Vagina (tissue), 2 donors: ENCODE results near the gene POLR2J2. TPM values are rescaled to one million over a fixed set of nuclear protein-coding genes. Genes with fewer than 3 reads are reported as not detected.
"Not testable (repeated sequence)": the region's sequence is repeated elsewhere in the genome, so short reads cannot be mapped to it uniquely, and the experiment has no call there.

ENCODE experiments used
- DNase-seq, 2 donors: peaks; one replicate each; pipeline ENCODE4 v3.0.0-alpha.2; 2017; ENCODE audit errors: extremely low spot score in 2 of 2
- H3K27ac ChIP-seq: fragments of 200-600 bp; sonication (generic); one replicate; pipeline ENCODE4 v1.5.1; 2019
- H3K27me3 ChIP-seq: fragments of 200-600 bp; sonication (generic); one replicate; pipeline ENCODE4 v1.5.1; 2019
- H3K36me3 ChIP-seq, 2 donors: fragments of 200-600 bp; sonication (generic); one replicate each; pipeline ENCODE4 v1.5.1; 2017 to 2019
- H3K4me1 ChIP-seq: fragments of 200-600 bp; sonication (generic); one replicate; pipeline ENCODE4 v1.5.1; 2019
- H3K4me3 ChIP-seq, 2 donors: fragments of 200-600 bp; sonication (generic); 1 replicate in 1 of 2; 2 replicates in 1 of 2; pipeline ENCODE4 v1.5.1; 2016 to 2019
- H3K9me3 ChIP-seq: fragments of 200-600 bp; sonication (generic); one replicate; pipeline ENCODE4 v1.5.1; 2019
- POLR2AphosphoS5 ChIP-seq, 2 donors: sonication (generic); formaldehyde crosslinking; IDR thresholded peaks; one replicate each; pipeline ENCODE4 v1.9.0; 2017; ENCODE audit warnings: antibody characterized with exemption in 2 of 2, mild to moderate bottlenecking in 2 of 2, low read depth in 1 of 2; ENCODE audit not compliant: insufficient read depth in 1 of 2
- intact Hi-C: fragments of 100-400 bp; cut with DNase I; formaldehyde crosslinking; loops from one replicate; pipeline ENCODE4 v1.15.1; 2023
- total RNA-seq: library from RNA; depleted of rRNA; stranded (reverse); fragments of >200 nt; gene quantifications from one replicate; pipeline ENCODE4 v1.2.3, GENCODE V29; 2016

Gene POLR2J2
- 2.2 TPM for total RNA-seq

DNA sequence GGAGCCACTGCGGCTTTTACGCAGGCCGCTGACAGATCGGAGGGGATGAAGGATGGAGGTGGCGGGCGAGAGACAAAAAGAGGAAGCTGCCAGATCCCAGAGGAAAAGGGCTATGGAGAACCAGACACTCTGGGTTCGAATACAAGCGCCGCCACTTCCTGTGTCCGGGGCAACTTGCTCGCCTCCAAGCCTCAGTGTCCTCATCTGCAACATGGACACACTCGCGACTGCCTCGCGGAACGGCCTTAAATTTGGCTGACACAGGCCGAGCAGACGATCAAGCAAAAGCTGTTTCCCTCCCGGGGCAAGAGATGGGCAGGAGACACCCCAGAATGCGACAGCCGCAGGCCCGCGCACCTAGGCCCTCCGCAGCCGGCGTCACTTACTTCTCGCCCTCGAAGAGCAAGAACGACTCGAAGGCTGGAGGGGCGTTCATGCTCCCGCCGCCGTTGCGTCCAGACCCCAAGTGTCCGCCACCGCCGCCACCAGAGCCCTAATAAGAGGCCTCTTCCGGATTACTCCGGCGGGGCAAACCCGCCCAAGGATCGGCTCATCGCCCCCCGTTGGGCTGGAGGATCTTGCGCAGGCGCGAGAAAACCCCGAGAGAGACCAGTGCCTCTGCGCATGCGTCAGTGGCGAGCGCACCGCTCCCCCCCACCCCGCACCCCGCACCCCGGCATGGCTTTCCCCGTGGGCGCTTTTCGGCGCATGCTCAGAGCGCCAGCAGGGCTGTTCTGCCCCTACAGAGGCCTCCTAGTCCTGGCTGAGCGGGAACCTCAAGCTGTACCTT, at the start of gene POLR2J2:
Gene POLR2J2 (minus strand): TSS at position 498 of the 790 bp plus-strand sequence. CDS start 62 bp downstream, at position 436.
- H3K4me1 ChIP-seq, H3K27ac ChIP-seq, H3K27me3 ChIP-seq, H3K9me3 ChIP-seq, H3K36me3 ChIP-seq, intact Hi-C loops: not testable (repeated sequence)
- peak within 1 kb of the TSS; percentile 39 to 46 for H3K4me3 ChIP-seq
- peak in 1 of 2 donors; percentile 79 for DNase-seq
- TF ChIP-seq POLR2AphosphoS5 (IDR thresholded peaks at IDR 0.05; ENCODE audit: insufficient read depth in 1 of 2, low read depth in 1 of 2): peak in 1 of 2 donors; percentile 46

DNA sequence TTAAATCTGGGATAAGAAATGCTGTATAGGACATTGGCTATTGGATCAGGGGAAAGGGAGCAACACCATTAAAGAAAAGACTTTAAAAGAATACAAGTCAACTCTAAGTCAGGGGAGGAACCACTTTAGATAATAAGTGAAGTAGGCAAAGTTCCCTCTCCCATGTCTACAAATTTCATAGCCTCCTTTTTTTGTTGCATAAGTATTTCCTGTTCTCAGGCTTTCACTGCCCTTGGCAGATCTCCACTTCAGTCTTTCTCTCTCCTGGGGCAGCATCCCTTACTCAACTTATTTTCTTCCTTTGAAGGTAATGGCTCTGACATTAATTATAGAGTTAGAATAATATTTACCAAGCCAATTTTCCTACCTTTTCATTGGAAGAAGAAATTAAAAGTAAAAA, 47.0 kb upstream of the POLR2J2 start:
- H3K4me3 ChIP-seq, H3K9me3 ChIP-seq, H3K4me1 ChIP-seq, H3K36me3 ChIP-seq, H3K27me3 ChIP-seq, intact Hi-C loops, H3K27ac ChIP-seq, DNase-seq: not testable (repeated sequence)

DNA sequence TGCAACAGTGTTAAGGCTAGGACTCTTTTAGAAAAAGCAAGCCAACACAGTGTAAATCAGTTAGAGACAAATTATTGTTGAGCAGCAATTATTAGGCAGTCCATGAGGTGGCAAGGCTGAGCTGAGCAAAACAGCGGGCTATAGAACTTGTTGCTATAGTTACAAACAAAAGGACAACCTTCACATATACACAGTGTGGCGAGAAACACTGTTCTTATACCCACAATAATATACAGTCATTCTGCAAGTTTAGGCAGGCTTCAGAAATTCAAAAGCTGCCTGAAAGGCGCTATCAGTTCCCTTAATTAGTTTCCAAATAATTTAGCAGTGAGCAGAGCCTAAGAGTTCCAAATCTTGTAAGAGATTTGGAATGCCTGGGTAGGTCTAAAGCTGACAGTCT, 44.3 kb upstream of the POLR2J2 start:
- H3K4me3 ChIP-seq, intact Hi-C loops, H3K9me3 ChIP-seq, DNase-seq, H3K27ac ChIP-seq, H3K4me1 ChIP-seq, H3K36me3 ChIP-seq, H3K27me3 ChIP-seq: not testable (repeated sequence)

- H3K27me3 ChIP-seq, H3K36me3 ChIP-seq, DNase-seq, H3K9me3 ChIP-seq, H3K27ac ChIP-seq, H3K4me1 ChIP-seq, intact Hi-C loops, H3K4me3 ChIP-seq: not testable (repeated sequence)
These were observed 43.5 kb upstream of the POLR2J2 start for GRCh38 chr7:102714774-102715522.

- H3K4me3 ChIP-seq, H3K4me1 ChIP-seq, H3K36me3 ChIP-seq, H3K9me3 ChIP-seq, H3K27ac ChIP-seq, H3K27me3 ChIP-seq, DNase-seq, intact Hi-C loops: not testable (repeated sequence)
These were observed 42.2 kb upstream of the POLR2J2 start for GRCh38 chr7:102713691-102714080.

- H3K9me3 ChIP-seq, intact Hi-C loops, H3K27me3 ChIP-seq, H3K27ac ChIP-seq, H3K4me1 ChIP-seq, H3K4me3 ChIP-seq, H3K36me3 ChIP-seq, DNase-seq: not testable (repeated sequence)
These were observed 41.7 kb upstream of the POLR2J2 start for GRCh38 chr7:102713011-102713690.

DNA sequence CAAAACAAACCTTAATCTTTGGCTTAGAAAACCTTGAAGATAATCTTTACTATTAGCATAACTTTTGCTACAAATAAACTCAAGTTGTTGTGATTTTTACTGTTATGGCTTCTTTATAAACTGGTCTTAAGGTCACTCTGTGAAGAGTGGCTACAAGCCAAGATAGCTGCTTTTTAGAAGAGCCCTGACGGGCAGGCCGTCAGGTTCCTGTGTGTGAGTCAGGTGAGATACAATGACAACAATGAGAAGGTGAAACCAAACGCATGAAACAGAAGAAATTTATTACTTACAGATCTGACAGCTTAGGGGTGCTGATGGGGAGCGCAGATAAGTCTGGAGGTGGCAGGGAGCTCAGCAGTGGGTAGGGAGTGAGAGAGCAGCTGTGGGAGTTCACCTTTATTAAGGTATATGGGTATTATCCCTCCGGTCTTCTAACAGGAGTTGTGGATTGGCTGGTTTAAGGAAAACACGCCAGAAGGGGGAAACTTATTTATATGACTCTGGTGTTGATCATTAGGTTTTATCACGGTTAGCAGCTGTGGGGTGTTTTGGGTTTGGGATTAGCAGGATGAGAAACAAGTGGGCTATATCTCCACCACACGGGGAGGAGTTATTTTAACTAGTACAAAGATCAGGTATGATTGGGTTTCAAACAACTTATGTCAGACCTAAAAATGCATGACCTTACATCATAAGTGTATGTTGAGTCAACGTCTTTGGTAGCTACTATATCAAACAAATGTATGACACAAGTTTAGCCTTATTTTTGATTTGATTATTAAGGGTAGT, 27.7 kb upstream of the POLR2J2 start:
- H3K4me3 ChIP-seq, intact Hi-C loops, H3K27ac ChIP-seq, H3K9me3 ChIP-seq, H3K27me3 ChIP-seq, DNase-seq, H3K36me3 ChIP-seq, H3K4me1 ChIP-seq: not testable (repeated sequence)

DNA sequence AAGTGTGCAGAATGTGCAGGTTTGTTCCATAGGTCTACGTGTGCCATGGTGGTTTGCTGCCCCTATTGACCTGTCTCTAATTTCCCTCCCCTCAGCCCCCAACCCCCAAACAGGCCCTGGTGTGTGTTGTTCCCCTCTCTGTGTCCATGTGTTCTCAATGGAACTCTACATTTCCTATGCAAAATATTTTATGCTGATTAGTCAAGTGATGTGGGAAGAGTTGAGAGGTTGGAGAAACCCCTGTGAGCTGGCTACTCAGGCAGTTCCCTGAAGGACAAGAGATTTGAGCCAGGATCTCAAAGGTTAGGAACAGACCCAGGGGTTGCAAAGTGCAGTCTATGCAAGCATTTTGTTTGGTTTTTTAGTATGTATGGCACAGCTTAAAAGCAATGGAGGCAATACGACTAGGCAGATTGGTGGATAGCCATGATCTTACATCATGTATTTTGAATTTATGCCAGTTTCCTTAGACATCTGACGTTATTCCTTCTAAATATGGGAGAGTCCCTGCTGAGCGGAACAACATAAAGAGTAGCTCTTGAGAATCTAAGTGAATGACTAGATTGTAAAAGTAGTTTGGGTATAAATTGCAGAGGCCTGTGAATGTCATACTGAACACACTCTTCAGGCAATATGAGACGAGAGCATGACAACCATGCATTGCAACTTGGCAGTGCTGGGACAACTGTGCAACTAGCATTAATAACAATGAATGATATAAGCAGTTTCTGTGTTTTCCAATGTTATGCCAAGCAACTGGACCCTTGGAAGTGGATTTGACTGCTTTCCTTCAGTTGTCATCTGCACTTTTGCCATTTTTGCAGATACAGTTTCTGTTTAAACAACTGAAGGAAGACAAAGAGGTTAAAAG, 26.4 kb upstream of the POLR2J2 start:
- H3K27me3 ChIP-seq, intact Hi-C loops, H3K36me3 ChIP-seq, DNase-seq, H3K4me1 ChIP-seq, H3K4me3 ChIP-seq, H3K27ac ChIP-seq, H3K9me3 ChIP-seq: not testable (repeated sequence)

DNA sequence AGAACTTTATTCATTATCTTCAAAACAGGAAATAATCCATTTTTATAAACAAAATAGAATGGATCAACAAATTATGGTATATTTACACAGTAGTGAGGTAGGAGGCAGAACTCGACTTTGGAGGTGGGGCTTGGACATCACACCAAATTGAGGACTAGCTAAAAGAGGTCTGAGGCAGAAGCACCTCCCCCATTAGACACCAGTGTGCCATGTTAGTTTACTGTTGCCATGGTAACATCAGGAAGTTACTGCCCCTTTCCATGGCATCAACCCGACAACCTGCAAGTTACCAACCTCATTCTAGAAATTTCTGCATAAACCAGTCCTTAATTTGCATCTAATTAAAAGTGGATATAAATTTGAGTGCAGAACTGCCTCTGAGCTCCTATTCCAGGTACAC, 24.5 kb upstream of the POLR2J2 start:
- H3K4me3 ChIP-seq, H3K27me3 ChIP-seq, intact Hi-C loops, H3K27ac ChIP-seq, H3K9me3 ChIP-seq, H3K4me1 ChIP-seq, H3K36me3 ChIP-seq, DNase-seq: not testable (repeated sequence)

DNA sequence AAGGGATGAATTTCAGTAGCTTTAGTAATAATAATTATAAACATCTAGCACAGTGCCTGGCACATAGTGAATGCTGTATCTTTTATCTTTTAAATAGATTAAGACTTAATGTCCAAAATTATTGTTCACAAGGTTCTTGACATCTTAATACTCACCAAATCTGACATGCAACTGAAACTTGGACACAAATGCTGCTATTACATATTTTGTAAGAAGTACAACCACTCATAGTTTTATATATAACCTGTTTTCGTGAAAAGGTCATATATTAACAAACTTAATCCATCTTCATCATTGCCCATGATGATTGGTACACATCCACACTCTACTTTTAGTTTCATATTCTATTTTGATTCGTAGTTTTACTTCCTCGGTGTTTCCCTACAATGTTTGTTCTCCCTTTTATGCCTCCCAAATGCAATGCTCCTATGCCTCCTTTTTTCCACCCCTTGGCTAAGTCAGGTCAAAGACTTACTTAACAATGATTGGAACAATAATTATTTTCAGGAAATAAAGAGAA, 23.6 kb upstream of the POLR2J2 start:
- H3K27me3 ChIP-seq, H3K36me3 ChIP-seq, H3K27ac ChIP-seq, H3K4me1 ChIP-seq, H3K4me3 ChIP-seq, intact Hi-C loops, DNase-seq, H3K9me3 ChIP-seq: not testable (repeated sequence)

DNA sequence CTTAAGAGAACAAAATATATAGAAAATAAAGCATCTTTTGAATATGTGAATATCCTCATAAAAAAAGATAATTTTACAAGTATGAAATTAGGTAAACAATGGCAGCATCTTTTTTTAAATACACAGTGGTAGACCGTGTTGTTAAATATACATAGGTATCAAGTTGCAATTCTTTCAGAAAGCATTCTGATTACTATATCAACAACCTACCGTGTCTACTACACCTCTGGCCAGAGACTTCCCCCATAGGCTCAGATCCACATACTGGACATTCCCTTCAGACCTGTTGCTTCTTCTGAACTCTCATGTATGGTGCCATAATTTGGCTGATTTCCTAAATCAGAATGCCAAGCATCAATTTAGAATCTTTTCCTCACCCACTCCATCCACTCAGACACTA, 22.5 kb upstream of the POLR2J2 start:
- H3K27ac ChIP-seq, H3K36me3 ChIP-seq, H3K4me1 ChIP-seq, H3K4me3 ChIP-seq, DNase-seq, H3K27me3 ChIP-seq, intact Hi-C loops, H3K9me3 ChIP-seq: not testable (repeated sequence)

GRCh38 chr7:102690602-102691001, 19.1 kb upstream of the POLR2J2 start:
- intact Hi-C loops, H3K27me3 ChIP-seq: not testable (repeated sequence)

More at GRCh38 chr7:102690602-102691001, 19.1 kb upstream of the POLR2J2 start:
- H3K27ac ChIP-seq, H3K4me3 ChIP-seq, H3K4me1 ChIP-seq, DNase-seq, H3K9me3 ChIP-seq, H3K36me3 ChIP-seq: not testable (repeated sequence)
